ENCODE measurements around the gene ATP9A. TPM values are rescaled to one million over a fixed set of nuclear protein-coding genes. Genes with fewer than 3 reads are reported as not detected.

The ATP9A gene
- total RNA-seq, 2 donors from 2014 or later = 16.8 to 24.6 TPM

DNA sequence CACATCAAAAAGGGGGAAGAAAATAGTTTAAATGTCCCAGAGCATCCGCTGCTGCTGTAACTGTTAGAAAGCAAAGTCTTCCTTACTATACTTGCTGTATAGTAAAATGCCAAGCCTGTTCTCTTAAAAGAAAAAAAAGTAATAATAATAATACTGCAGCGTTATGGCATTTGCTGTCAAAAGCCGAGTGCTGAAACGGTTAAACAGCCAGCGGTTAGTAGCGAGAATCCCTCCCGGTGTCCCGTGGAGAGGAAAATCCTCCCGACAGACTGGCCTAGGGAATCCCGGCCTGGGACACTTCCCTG, 206.2 kb downstream of the ATP9A start:
- TF ChIP-seq, protein P1, sequence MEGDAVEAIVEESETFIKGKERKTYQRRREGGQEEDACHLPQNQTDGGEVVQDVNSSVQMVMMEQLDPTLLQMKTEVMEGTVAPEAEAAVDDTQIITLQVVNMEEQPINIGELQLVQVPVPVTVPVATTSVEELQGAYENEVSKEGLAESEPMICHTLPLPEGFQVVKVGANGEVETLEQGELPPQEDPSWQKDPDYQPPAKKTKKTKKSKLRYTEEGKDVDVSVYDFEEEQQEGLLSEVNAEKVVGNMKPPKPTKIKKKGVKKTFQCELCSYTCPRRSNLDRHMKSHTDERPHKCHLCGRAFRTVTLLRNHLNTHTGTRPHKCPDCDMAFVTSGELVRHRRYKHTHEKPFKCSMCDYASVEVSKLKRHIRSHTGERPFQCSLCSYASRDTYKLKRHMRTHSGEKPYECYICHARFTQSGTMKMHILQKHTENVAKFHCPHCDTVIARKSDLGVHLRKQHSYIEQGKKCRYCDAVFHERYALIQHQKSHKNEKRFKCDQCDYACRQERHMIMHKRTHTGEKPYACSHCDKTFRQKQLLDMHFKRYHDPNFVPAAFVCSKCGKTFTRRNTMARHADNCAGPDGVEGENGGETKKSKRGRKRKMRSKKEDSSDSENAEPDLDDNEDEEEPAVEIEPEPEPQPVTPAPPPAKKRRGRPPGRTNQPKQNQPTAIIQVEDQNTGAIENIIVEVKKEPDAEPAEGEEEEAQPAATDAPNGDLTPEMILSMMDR (IDR thresholded peaks at IDR 0.05) = no peak
- no peak for TF ChIP-seq POLR2A (IDR thresholded peaks at IDR 0.05)
- Histone ChIP-seq H3K9me3 (no peaks in the 10 kb centered on the region), H3K4me3 (no peak overlapping the region), H3K36me3 (replicated peaks in 1 of 2; ENCODE audit: insufficient read depth in 1 of 2, low read depth in 2 of 2) (no peaks in the 10 kb centered on the region), H3K27ac (peak overlapping the region; percentile 30 to 67 (median 41)), H3K4me1 (peaks cover 38% of the 10 kb centered on the region), H3K27me3 (peaks cover 0 to 22% of the 10 kb centered on the region in 2 donors)
- ATAC-seq (peak; percentile 6), DNase-seq (no peak)
- 2 to 3% methylated on average over 10 of the region's 10 CpGs for WGBS, 2 donors
- intact Hi-C loops (cut with DNase I) = no loop called here

GRCh38 chr20:51560550-51561307, 207.5 kb downstream of the ATP9A start:
- H3K4me1 ChIP-seq = peaks cover 38% of the 10 kb centered on the region
- no peak for TF ChIP-seq POLR2A (IDR thresholded peaks at IDR 0.05)
- TF ChIP-seq, protein P1 (IDR thresholded peaks at IDR 0.05) = no peak
- H3K36me3 ChIP-seq (replicated peaks in 1 of 2; ENCODE audit: insufficient read depth in 1 of 2, low read depth in 2 of 2) = no peaks in the 10 kb centered on the region
- DNase-seq (no peak), ATAC-seq (no peak)
- 24 to 25% methylated on average over 16 of the region's 16 CpGs for WGBS, 2 donors
- intact Hi-C loops (cut with DNase I) = no loop called here
- no peak overlapping the region for H3K27ac ChIP-seq
- H3K9me3 ChIP-seq = no peaks in the 10 kb centered on the region
- peaks cover 0 to 22% of the 10 kb centered on the region in 2 donors for H3K27me3 ChIP-seq
- no peak overlapping the region for H3K4me3 ChIP-seq

GRCh38 chr20:51560042-51560441, 208.1 kb downstream of the ATP9A start:
- H3K36me3 ChIP-seq (replicated peaks in 1 of 2; ENCODE audit: insufficient read depth in 1 of 2, low read depth in 2 of 2) = no peaks in the 10 kb centered on the region
- ATAC-seq (no peak), DNase-seq (no peak)
- H3K27ac ChIP-seq = no peak overlapping the region
- 60 to 81% methylated on average over 1 of the region's 1 CpG for WGBS, 2 donors
- H3K9me3 ChIP-seq = no peaks in the 10 kb centered on the region
- intact Hi-C loops (cut with DNase I) = no loop called here
- H3K27me3 ChIP-seq = peaks cover 0 to 22% of the 10 kb centered on the region in 2 donors
- peaks cover 38% of the 10 kb centered on the region for H3K4me1 ChIP-seq
- TF ChIP-seq, protein P1 (IDR thresholded peaks at IDR 0.05) = no peak
- TF ChIP-seq POLR2A (IDR thresholded peaks at IDR 0.05) = no peak
- H3K4me3 ChIP-seq = no peak overlapping the region

DNA sequence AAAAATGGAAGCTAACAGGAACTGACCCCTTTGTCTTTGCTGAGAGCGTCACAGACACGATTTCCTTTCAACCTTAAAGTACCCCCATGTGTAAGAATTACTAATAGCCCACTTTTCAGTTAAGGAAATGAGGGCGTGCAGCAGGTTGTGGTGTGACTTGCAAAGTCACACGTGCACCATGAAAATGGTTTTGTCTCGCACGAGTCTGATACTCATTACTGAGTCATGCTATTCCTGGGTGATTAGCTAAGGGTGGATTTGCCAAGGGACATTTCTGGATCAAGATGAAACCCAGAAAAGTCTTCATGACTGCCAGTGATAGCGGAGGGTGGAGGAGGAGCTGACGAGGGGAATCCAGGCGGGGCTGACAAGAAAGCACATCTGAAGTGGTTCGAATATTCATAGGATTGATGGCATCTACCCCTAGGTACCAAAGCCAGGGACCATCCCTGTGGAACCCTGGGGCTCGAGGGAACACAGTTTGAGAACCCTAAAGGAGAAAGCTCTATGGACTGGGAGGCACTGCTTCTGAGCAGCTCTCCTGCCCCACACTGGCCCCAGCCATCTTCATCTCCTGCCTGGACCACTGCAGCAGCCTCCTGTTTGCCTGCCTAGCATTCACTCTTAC, 213.5 kb downstream of the ATP9A start:
- TF ChIP-seq, protein P1 (IDR thresholded peaks at IDR 0.05) = no peak
- TF ChIP-seq POLR2A (IDR thresholded peaks at IDR 0.05) = no peak
- 57 to 74% methylated on average over 11 of the region's 11 CpGs for WGBS, 2 donors
- no peak for DNase-seq
- Histone ChIP-seq H3K4me1 (no peaks in the 10 kb centered on the region), H3K36me3 (replicated peaks in 1 of 2; ENCODE audit: insufficient read depth in 1 of 2, low read depth in 2 of 2) (no peaks in the 10 kb centered on the region), H3K4me3 (no peak overlapping the region), H3K9me3 (no peaks in the 10 kb centered on the region), H3K27me3 (peaks cover 0 to 13% of the 10 kb centered on the region in 2 donors), H3K27ac (no peak overlapping the region)
- intact Hi-C loops (cut with DNase I) = no loop called here
- no peak for ATAC-seq

All from body of pancreas (tissue), 4 donors.